Suprapubic skin (tissue), 4 donors: Measurements from ENCODE around the gene MAPRE3. TPM values are rescaled to one million over a fixed set of nuclear protein-coding genes. Genes with fewer than 3 reads are reported as not detected.

Experiments used
- DNase-seq, 2 donors: peaks; one replicate each; pipeline ENCODE4 v3.0.0-alpha.2; 2019; ENCODE audit warnings: low spot score in 2 of 2
- H3K27ac ChIP-seq: fragments of 200-600 bp; sonication (generic); one replicate; pipeline ENCODE4 v1.5.1; 2019
- H3K27me3 ChIP-seq: fragments of 200-600 bp; sonication (generic); one replicate; pipeline ENCODE4 v1.5.1; 2019
- H3K36me3 ChIP-seq: fragments of 200-600 bp; sonication (generic); one replicate; pipeline ENCODE4 v1.5.1; 2019
- H3K4me1 ChIP-seq: fragments of 200-600 bp; sonication (generic); one replicate; pipeline ENCODE4 v1.5.1; 2019
- H3K4me3 ChIP-seq: fragments of 200-600 bp; sonication (generic); one replicate; pipeline ENCODE4 v1.5.1; 2019; ENCODE audit warnings: mild to moderate bottlenecking
- H3K9me3 ChIP-seq: fragments of 200-600 bp; sonication (generic); one replicate; pipeline ENCODE4 v1.5.1; 2019
- CTCF ChIP-seq, 2 donors: fragments of 200-600 bp in 1 of 2; fragments of 450-650 bp in 1 of 2; sonication (generic) in 1 of 2; IDR thresholded peaks; one replicate each; pipeline ENCODE4 v1.5.1; 2016 to 2019; ENCODE audit warnings: antibody characterized with exemption in 2 of 2, mild to moderate bottlenecking in 1 of 2, moderate library complexity in 1 of 2
- EP300 ChIP-seq: sonication (generic); formaldehyde crosslinking; IDR thresholded peaks from one replicate; pipeline ENCODE4 v1.6.1; 2017; ENCODE audit warnings: antibody characterized with exemption
- POLR2A ChIP-seq, 2 donors: fragments of 450-650 bp; IDR thresholded peaks; one replicate each; pipeline ENCODE4 v1.6.1; 2017; ENCODE audit warnings: antibody characterized with exemption in 2 of 2, mild to moderate bottlenecking in 2 of 2, moderate library complexity in 2 of 2
- POLR2AphosphoS5 ChIP-seq, 3 donors: sonication (generic); formaldehyde crosslinking; IDR thresholded peaks; one replicate each; pipeline ENCODE4 v1.6.1; 2017; ENCODE audit warnings: antibody characterized with exemption in 3 of 3
- WGBS: methylation state at CpG from one replicate; pipeline ENCODE4 v1.1.5; 2018; 5-methylcytosine and 5-hydroxymethylcytosine counted together
- total RNA-seq, 4 donors: library from RNA; depleted of rRNA; stranded (reverse); fragments of >200 nt; gene quantifications; one replicate each; pipeline ENCODE4 v1.1.0, GENCODE V29; 2016

The MAPRE3 gene
- total RNA-seq, 4 donors from 2014 or later = 29.5 to 57.5 (median 34.0) TPM

GRCh38 chr2:27050996-27051901, 80.8 kb downstream of the MAPRE3 start, which contains the start of gene AGBL5:
Gene AGBL5 (plus strand): TSS chr2:27051668. CDS start chr2:27052959, 1,291 bp downstream.
- Histone ChIP-seq H3K27me3 (no peaks in the 10 kb centered on the region), H3K4me3 (peak within 1 kb of the TSS; percentile 96), H3K9me3 (no peaks in the 10 kb centered on the region), H3K4me1 (peaks cover 19% of the 10 kb centered on the region), H3K27ac (peak within 1 kb of the TSS; percentile 85), H3K36me3 (peaks cover 27% of the 10 kb centered on the region)
- peak; percentile 98 for DNase-seq
- TF ChIP-seq POLR2A (IDR thresholded peaks at IDR 0.05) (peak in 1 of 2 donors; percentile 14), POLR2AphosphoS5 (IDR thresholded peaks at IDR 0.05) (peak in 2 of 3 donors; percentile 75 to 89), EP300 (no peak)
- 0% methylated on average over 39 of the region's 67 CpGs for WGBS

- no peaks in the 10 kb centered on the region for H3K27me3 ChIP-seq
- H3K27ac ChIP-seq = peak overlapping the region; percentile 85
- TF ChIP-seq CTCF (IDR thresholded peaks at IDR 0.05) (no peak), POLR2A (IDR thresholded peaks at IDR 0.05) (no peak), EP300 (no peak), POLR2AphosphoS5 (IDR thresholded peaks at IDR 0.05) (no peak)
- H3K9me3 ChIP-seq = no peaks in the 10 kb centered on the region
- H3K36me3 ChIP-seq = peaks cover 36% of the 10 kb centered on the region
- peak overlapping the region; percentile 96 for H3K4me3 ChIP-seq
- H3K4me1 ChIP-seq = peaks cover 19% of the 10 kb centered on the region
- 8% methylated on average over 6 of the region's 24 CpGs for WGBS
- DNase-seq = peak in 1 of 2 donors; percentile 87
Measured at GRCh38 chr2:27051902-27052645, 81.6 kb downstream of the MAPRE3 start.

- Histone ChIP-seq H3K4me1 (peaks cover 19% of the 10 kb centered on the region), H3K27ac (no peak overlapping the region), H3K4me3 (no peak overlapping the region), H3K36me3 (peaks cover 46% of the 10 kb centered on the region), H3K9me3 (no peaks in the 10 kb centered on the region), H3K27me3 (no peaks in the 10 kb centered on the region)
- DNase-seq = no peak
- WGBS = 91% methylated on average over 11 of the region's 11 CpGs
- TF ChIP-seq POLR2AphosphoS5 (IDR thresholded peaks at IDR 0.05) (no peak), CTCF (IDR thresholded peaks at IDR 0.05) (no peak), EP300 (no peak), POLR2A (IDR thresholded peaks at IDR 0.05) (no peak)
Measured at GRCh38 chr2:27053321-27053720, 82.9 kb downstream of the MAPRE3 start.

GRCh38 chr2:27053776-27054175, 83.3 kb downstream of the MAPRE3 start:
- WGBS = 80% methylated on average over 8 of the region's 8 CpGs
- no peak for DNase-seq
- no peaks in the 10 kb centered on the region for H3K27me3 ChIP-seq
- H3K27ac ChIP-seq = no peak overlapping the region
- H3K4me1 ChIP-seq = peaks cover 19% of the 10 kb centered on the region
- no peak overlapping the region for H3K4me3 ChIP-seq
- TF ChIP-seq CTCF (IDR thresholded peaks at IDR 0.05) (no peak), POLR2A (IDR thresholded peaks at IDR 0.05) (no peak)
- peaks cover 50% of the 10 kb centered on the region for H3K36me3 ChIP-seq
- no peaks in the 10 kb centered on the region for H3K9me3 ChIP-seq

- no peak for TF ChIP-seq CTCF (IDR thresholded peaks at IDR 0.05)
- TF ChIP-seq POLR2AphosphoS5 (IDR thresholded peaks at IDR 0.05) = no peak
- no peak for TF ChIP-seq POLR2A (IDR thresholded peaks at IDR 0.05)
- TF ChIP-seq EP300 = no peak
- no peaks in the 10 kb centered on the region for H3K9me3 ChIP-seq
- H3K4me1 ChIP-seq = peaks cover 14% of the 10 kb centered on the region
- no peak for DNase-seq
- H3K27me3 ChIP-seq = no peaks in the 10 kb centered on the region
- no peak overlapping the region for H3K27ac ChIP-seq
- WGBS = 95% methylated on average over 11 of the region's 11 CpGs
- no peak overlapping the region for H3K4me3 ChIP-seq
- H3K36me3 ChIP-seq = peaks cover 56% of the 10 kb centered on the region
Measured at GRCh38 chr2:27054721-27055120, 84.3 kb downstream of the MAPRE3 start.
